ENCODE results near the gene XPR1.

The XPR1 gene

GRCh38 chr1:180916771-180917170 lies 284.9 kb downstream of the XPR1 start:
- H3K9me3 ChIP-seq (ENCODE audit: insufficient read depth, low read depth, low read length): no peaks in the 10 kb centered on the region
- H3K4me3 ChIP-seq (ENCODE audit: low read length, poor library complexity, severe bottlenecking): no peak overlapping the region
- H3K4me1 ChIP-seq (ENCODE audit: insufficient read depth, low read length, poor library complexity, severe bottlenecking): no peaks in the 10 kb centered on the region
- TF ChIP-seq EZH2phosphoT487 (IDR thresholded peaks at IDR 0.05; ENCODE audit: borderline replicate concordance) (no peak), CTCF (conservative IDR thresholded peaks at IDR 0.05; ENCODE audit: low read length) (no peak)
- no peaks in the 10 kb centered on the region for H3K79me2 ChIP-seq (ENCODE audit: insufficient read depth, low read length)
- no peaks in the 10 kb centered on the region for H3F3A ChIP-seq (ENCODE audit: low read depth)
- no peaks in the 10 kb centered on the region for H3K36me3 ChIP-seq (ENCODE audit: insufficient read depth, low read length)
- H4K20me1 ChIP-seq (ENCODE audit: insufficient read depth, low read length, poor library complexity, severe bottlenecking): no peaks in the 10 kb centered on the region
- H2AFZ ChIP-seq (ENCODE audit: low read length): no peak overlapping the region
- H3K9ac ChIP-seq (ENCODE audit: low read depth, low read length, poor library complexity, severe bottlenecking): no peak overlapping the region
- no peaks in the 10 kb centered on the region for H3K27me3 ChIP-seq (ENCODE audit: insufficient read depth, low read length, poor library complexity, severe bottlenecking)
- no peak overlapping the region for H3K4me2 ChIP-seq (ENCODE audit: low read depth, low read length, poor library complexity, severe bottlenecking)
- no peaks in the 10 kb centered on the region for H3K9me2 ChIP-seq (replicated peaks; ENCODE audit: low read depth, low read length)

DNA sequence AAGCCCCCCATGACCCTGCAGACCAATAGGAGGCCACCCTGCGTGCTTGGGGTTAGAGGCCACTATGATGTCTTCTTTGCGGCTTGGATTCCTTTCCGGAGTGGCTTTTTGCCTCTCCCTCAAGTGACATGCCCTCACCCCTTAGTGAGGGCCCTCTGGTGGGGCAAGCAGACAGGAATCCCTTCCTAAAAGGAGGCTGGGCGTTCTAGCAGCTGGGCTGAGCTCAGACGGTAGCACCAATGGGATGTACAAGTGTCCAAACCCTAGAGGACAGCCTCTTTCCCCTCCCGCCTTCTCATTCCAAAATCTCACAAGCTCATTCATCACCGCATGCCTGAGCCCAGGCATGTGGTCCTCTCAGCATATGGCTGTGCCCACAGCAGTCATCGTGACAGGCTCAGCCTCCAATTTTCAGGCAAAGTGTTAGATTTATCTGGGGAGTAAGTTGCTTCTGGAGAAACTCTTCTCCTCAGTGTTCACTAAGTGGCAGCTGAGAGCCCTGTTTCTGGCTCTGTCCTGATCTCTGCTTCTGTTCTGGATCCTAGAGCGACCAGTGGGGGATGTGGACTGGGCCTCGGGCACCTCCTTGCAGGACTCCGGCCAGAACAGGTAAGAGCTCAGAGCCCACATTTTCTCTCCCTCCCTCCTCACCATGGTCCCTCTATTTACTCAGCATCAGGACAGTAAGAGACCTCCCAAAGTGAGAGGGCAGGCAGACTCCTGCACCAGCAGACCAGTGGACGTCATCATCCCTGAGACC lies 285.7 kb downstream of the XPR1 start:
- Histone ChIP-seq H3K27me3 (ENCODE audit: insufficient read depth, low read length, poor library complexity, severe bottlenecking) (no peaks in the 10 kb centered on the region), H3F3A (ENCODE audit: low read depth) (no peaks in the 10 kb centered on the region), H4K20me1 (ENCODE audit: insufficient read depth, low read length, poor library complexity, severe bottlenecking) (no peaks in the 10 kb centered on the region), H3K4me3 (ENCODE audit: low read length, poor library complexity, severe bottlenecking) (no peak overlapping the region), H3K36me3 (ENCODE audit: insufficient read depth, low read length) (no peaks in the 10 kb centered on the region), H3K9me2 (replicated peaks; ENCODE audit: low read depth, low read length) (no peaks in the 10 kb centered on the region), H3K9ac (ENCODE audit: low read depth, low read length, poor library complexity, severe bottlenecking) (no peak overlapping the region), H3K9me3 (ENCODE audit: insufficient read depth, low read depth, low read length) (no peaks in the 10 kb centered on the region), H3K4me2 (ENCODE audit: low read depth, low read length, poor library complexity, severe bottlenecking) (no peak overlapping the region), H2AFZ (ENCODE audit: low read length) (no peak overlapping the region), H3K79me2 (ENCODE audit: insufficient read depth, low read length) (no peaks in the 10 kb centered on the region), H3K4me1 (ENCODE audit: insufficient read depth, low read length, poor library complexity, severe bottlenecking) (no peaks in the 10 kb centered on the region)
- TF ChIP-seq EZH2phosphoT487 (IDR thresholded peaks at IDR 0.05; ENCODE audit: borderline replicate concordance): no peak
- TF ChIP-seq CTCF (conservative IDR thresholded peaks at IDR 0.05; ENCODE audit: low read length): peak; percentile 44

GRCh38 chr1:180918519-180918918 lies 286.7 kb downstream of the XPR1 start:
- no peak for TF ChIP-seq CTCF (conservative IDR thresholded peaks at IDR 0.05; ENCODE audit: low read length)
- TF ChIP-seq EZH2phosphoT487 (IDR thresholded peaks at IDR 0.05; ENCODE audit: borderline replicate concordance): no peak
- Histone ChIP-seq H3K4me3 (ENCODE audit: low read length, poor library complexity, severe bottlenecking) (no peak overlapping the region), H3K4me2 (ENCODE audit: low read depth, low read length, poor library complexity, severe bottlenecking) (no peak overlapping the region), H3K9me3 (ENCODE audit: insufficient read depth, low read depth, low read length) (no peaks in the 10 kb centered on the region), H3K79me2 (ENCODE audit: insufficient read depth, low read length) (no peaks in the 10 kb centered on the region), H4K20me1 (ENCODE audit: insufficient read depth, low read length, poor library complexity, severe bottlenecking) (no peaks in the 10 kb centered on the region), H2AFZ (ENCODE audit: low read length) (no peak overlapping the region), H3K36me3 (ENCODE audit: insufficient read depth, low read length) (no peaks in the 10 kb centered on the region), H3K9ac (ENCODE audit: low read depth, low read length, poor library complexity, severe bottlenecking) (no peak overlapping the region), H3K27me3 (ENCODE audit: insufficient read depth, low read length, poor library complexity, severe bottlenecking) (no peaks in the 10 kb centered on the region), H3F3A (ENCODE audit: low read depth) (no peaks in the 10 kb centered on the region), H3K4me1 (ENCODE audit: insufficient read depth, low read length, poor library complexity, severe bottlenecking) (peaks cover 10% of the 10 kb centered on the region), H3K9me2 (replicated peaks; ENCODE audit: low read depth, low read length) (no peaks in the 10 kb centered on the region)

All from Loucy (cell line).